MM.1S (cell line): ENCODE measurements around the gene SUOX.

ENCODE experiments used
- CTCF ChIP-seq: fragments of 300-600 bp; sonication (generic); IDR thresholded peaks from 2 replicates; pipeline ENCODE4 v1.5.1; 2016; ENCODE audit warnings: antibody characterized with exemption, low read length, mixed read lengths
- EZH2 ChIP-seq: fragments of 300-600 bp; sonication (generic); optimal IDR thresholded peaks from 2 replicates; pipeline ENCODE3; 2017; ENCODE audit warnings: low read depth, mild to moderate bottlenecking, antibody characterized with exemption, low read length, mixed read lengths

GRCh38 chr12:56018356-56018755 is 21.3 kb downstream of the SUOX start:
- no peak for TF ChIP-seq EZH2
- no peak for TF ChIP-seq CTCF
